ENCODE results near the gene ATP5ME. TPM values are rescaled to one million over a fixed set of nuclear protein-coding genes. Genes with fewer than 3 reads are reported as not detected.
"Not testable (repeated sequence)": the region's sequence is repeated elsewhere in the genome, so short reads cannot be mapped to it uniquely, and the experiment has no call there.

Gene ATP5ME, protein sequence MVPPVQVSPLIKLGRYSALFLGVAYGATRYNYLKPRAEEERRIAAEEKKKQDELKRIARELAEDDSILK
- total RNA-seq = 148 and 199 TPM in 2 replicates

GRCh38 chr4:674172-675035, at the start of gene ATP5ME, which contains the start of gene MYL5:
TSS of gene ATP5ME (minus strand) at chr4:674276. CDS start at chr4:674247, 29 bp downstream.
TSS of gene MYL5 (plus strand) at chr4:674542. CDS start at chr4:678027, 3,485 bp downstream.
- peak; percentile 67 for DNase-seq (ENCODE audit: extremely low read depth, low read depth, low spot score)

DNA sequence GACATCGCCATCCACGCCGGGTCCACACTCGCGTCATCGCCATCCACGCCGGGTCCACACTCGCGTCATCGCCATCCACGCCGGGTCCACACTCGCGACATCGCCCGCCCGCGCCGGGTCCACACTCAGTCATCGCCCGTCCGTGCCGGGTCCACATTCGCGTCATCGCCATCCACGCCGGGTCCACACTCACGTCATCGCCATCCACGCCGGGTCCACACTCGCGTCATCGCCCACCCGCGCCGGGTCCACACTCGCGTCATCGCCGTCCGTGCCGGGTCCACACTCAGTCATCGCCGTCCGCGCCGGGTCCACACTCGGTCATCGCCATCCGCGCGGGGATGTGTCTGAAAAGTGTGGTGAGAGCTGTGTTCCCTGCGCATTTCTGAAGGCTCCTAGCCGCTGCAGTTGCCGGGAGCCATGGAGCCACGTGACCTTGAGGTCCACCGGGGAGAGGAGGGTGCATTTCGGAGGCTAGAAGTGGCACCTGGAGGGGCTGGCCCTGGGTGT, 48.8 kb upstream of the ATP5ME start:
- no peak for DNase-seq (ENCODE audit: extremely low read depth, low read depth, low spot score)

DNA sequence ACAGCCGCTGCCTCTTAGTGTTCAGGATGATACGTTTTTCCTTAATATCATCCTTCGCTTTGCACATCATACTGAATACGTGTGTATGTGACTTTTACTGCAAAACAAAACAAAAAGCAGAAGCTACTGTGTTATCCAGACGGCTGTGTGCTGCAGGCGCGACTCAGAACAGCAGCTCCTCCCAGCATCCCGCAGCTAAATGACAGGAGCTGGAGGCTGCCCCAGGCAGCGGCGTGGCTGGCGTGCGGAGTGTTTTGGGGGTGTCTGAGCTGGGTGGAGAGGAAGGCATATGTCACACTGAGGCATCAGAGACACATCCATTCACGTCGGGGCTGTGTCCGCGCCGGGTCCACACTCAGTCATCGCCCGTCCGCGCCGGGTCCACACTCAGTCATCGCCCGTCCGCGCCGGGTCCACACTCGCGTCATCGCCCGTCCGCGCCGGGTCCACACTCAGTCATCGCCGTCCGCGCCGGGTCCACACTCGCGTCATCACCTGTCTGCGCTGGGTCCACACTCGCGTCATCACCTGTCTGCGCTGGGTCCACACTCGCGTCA, 48.2 kb upstream of the ATP5ME start:
- no peak for DNase-seq (ENCODE audit: extremely low read depth, low read depth, low spot score)

- no peak for DNase-seq (ENCODE audit: extremely low read depth, low read depth, low spot score)
These were observed 47.4 kb upstream of the ATP5ME start for GRCh38 chr4:721261-722168.

GRCh38 chr4:720111-720860, 46.2 kb upstream of the ATP5ME start:
- DNase-seq (ENCODE audit: extremely low read depth, low read depth, low spot score) = no peak

GRCh38 chr4:718460-718859, 44.4 kb upstream of the ATP5ME start:
- DNase-seq (ENCODE audit: extremely low read depth, low read depth, low spot score) = no peak

DNA sequence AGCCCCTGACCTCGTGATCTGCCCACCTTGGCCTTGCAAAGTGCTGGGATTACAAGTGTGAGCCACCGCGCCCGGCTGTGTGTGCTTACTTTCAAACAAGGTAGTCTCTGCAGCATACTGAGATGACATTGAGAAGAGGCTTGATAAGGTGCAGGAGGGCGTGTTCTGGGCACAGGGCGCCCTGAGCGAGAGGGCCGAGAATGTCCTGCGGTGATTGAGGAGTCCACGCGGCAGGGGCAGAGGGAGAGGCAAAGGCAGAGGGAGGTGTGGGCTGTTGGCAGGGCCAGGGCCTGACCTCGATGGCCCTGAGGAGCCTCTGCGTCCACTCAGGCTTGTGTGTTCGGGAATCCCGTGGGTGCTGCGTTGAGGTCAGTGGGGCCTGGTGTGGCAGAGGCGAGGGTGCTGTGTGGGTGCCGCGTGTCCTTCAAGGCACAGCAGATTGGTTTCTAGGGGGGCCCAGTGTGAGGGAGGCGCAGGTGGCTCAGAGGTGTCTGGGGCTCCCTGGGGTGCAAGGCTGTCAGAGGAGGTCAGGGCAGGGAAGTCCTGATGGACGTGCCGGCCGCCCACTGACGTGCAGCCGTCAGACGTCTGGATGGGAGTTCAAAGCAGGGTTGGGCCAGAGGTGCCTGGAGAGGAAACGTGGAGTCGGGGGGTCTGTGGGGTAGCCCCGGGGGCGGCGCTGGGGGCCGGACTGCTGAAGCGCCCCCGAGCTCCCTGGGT, 43.7 kb upstream of the ATP5ME start:
- DNase-seq (ENCODE audit: extremely low read depth, low read depth, low spot score) = no peak

GRCh38 chr4:714087-714486, 40.0 kb upstream of the ATP5ME start:
- no peak for DNase-seq (ENCODE audit: extremely low read depth, low read depth, low spot score)

DNA sequence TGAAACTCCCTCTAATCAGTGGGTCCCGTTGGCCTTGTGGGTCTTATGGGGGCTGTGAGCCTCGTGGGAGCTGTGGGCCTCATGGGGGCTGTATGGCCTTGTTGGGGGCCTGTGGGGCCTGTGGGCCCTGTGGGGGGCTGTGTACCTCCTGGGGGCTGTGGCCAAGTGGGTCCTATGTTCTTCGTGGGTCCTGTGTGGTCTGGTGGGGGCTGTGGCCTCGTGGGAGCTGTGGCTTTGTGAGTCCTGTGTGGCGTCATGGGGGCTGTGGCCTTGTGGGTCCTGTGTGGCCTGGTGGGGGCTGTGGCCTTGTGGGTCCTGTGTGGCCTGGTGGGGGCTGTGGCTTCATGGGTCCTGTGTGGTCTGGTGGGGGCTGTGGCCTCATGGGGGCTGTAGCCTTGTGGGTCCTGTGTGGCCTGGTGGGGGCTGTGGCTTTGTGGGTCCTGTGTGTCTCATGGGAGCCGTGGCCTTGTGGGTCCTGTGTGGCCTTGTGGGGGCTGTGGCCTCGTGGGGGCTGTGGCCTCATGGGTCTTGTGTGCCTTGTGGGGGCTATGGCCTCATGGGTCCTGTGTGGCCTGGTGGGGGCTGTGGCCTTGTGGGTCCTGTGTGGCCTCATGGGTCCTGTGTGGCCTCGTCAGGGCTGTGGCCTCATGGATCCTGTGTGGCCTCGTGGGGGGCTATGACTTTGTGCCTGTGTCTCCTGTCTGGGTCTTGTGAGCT, 39.0 kb upstream of the ATP5ME start:
- no peak for DNase-seq (ENCODE audit: extremely low read depth, low read depth, low spot score)

DNA sequence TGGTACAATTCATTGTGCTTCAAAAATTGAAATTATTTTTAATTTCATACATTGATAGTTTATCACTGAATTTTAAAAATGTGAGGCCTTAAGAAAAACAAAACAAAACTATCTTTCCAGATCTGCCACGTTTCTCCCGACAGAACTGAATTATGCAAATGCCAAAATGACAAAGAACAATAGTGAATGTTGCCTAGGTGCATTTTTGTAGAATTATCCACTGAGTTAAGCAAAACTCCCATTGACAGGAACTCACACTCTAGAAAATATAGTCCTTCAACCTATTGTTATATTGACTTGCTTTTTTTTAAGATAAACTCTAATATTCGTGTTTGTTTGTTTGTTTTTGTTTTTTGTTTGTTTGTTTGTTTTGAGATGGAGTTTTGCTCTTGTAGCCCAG, 38.0 kb upstream of the ATP5ME start:
- DNase-seq (ENCODE audit: extremely low read depth, low read depth, low spot score) = no peak

GRCh38 chr4:710916-711315, 36.8 kb upstream of the ATP5ME start:
- DNase-seq (ENCODE audit: extremely low read depth, low read depth, low spot score) = no peak

GRCh38 chr4:710116-710515, 36.0 kb upstream of the ATP5ME start:
- DNase-seq (ENCODE audit: extremely low read depth, low read depth, low spot score) = no peak

GRCh38 chr4:709348-709747, 35.3 kb upstream of the ATP5ME start:
- no peak for DNase-seq (ENCODE audit: extremely low read depth, low read depth, low spot score)

GRCh38 chr4:708631-708933, 34.5 kb upstream of the ATP5ME start:
- DNase-seq (ENCODE audit: extremely low read depth, low read depth, low spot score) = no peak

- DNase-seq (ENCODE audit: extremely low read depth, low read depth, low spot score) = no peak
These were observed 34.0 kb upstream of the ATP5ME start for GRCh38 chr4:707929-708630.

DNA sequence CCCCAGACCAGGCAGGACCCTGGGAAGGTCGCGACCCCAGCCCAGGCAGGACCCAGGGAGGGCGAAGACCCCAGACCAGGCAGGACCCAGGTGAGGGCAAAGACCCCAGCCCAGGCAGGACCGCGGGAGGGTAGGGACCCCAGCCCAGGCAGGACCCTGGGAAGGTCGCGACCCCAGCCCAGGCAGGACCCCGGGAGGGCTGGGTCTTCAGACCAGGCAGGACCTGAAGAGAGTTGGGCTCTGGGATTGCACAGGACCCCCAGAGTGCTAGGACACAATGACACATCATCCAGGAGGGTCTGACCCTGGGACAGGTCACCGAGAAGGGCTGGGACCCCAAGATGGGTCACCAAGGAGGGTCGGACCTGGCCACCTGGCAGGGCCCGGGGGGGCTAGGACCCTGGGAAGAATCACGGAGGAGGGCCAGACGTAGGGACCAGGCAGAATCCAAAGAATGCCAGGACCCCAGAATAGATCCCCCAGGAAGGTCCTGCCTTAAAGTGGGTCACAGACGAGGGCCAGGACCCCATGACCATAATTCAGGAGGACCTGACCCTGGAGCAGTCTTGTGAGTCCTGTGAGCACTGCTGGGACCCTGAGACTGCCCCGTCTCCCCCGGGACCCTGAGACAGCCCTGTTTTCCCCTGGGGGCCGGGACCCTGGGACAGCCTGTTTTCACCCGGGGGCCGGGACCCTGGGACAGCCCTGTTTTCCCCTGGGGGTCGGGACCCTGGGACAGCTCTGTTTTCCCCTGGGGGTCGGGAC, 32.9 kb upstream of the ATP5ME start:
- DNase-seq (ENCODE audit: extremely low read depth, low read depth, low spot score) = no peak

GRCh38 chr4:706083-706633, 32.1 kb upstream of the ATP5ME start:
- not testable (repeated sequence) for DNase-seq (ENCODE audit: extremely low read depth, low read depth, low spot score)
